Measurements from ENCODE around the gene BLTP2. TPM values are rescaled to one million over a fixed set of nuclear protein-coding genes. Genes with fewer than 3 reads are reported as not detected.
A peak's percentile ranks its signal among the peaks of the same experiment; 100 is the strongest.

BLTP2 gene
- 100 to 1,000 TPM; 131 to 159 (median 134) TPM for total RNA-seq
- long read RNA-seq, donor 1, full-length matches to known transcripts: 14 of 75 reads
- long read RNA-seq, donor 1, partial matches to known transcripts: 51 of 75 reads
- long read RNA-seq, donor 1, other reads (novel, unspliced or antisense): 10 of 75 reads
- long read RNA-seq, donor 2, transcript KIAA0100-210 (11 exons, 1,582 nt): major isoform, 5 of 6 reads
- long read RNA-seq, donor 2, partial matches to known transcripts: 1 of 6 reads
- long read RNA-seq, donor 2, other reads (novel, unspliced or antisense): 0 of 6 reads

DNA sequence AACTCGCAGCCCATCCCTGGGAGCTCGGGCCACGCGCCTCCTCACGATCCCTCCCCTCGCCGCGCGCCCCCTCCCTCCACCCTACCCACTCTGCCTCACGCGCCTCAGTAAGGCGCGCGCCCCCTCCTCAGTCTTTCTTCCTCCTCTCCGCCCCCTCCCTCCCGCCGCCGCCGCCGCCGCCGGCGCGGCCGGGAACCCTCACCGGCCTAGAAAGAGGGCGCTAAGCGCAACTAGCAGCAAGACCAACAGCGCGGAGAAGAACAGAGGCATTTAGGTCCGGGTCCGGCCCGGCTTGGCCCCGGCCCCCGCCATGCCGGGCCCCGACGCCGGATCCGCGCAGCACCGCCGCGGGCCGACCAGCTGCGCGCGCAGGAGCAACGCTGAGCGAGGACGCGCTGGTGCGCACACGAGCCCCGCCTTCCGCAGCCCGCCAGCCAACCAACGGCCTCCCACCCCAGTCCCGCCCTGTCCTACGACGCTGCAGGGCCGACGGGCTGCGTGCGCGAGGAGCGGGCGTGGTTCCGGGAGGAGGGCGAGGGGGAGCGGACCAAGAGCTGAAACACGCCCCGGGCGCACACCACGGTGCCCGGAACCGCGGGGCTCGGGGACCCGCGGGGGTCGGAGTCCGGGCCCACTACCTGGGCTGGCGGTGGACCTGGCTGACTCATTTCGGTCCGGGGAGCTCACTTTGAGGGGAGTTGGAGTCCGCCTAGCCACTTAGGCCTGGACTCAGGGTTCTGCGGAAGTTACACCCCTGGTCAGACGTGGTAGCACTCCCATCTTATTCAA, at the start of gene BLTP2:
TSS of gene BLTP2 (minus strand) at position 372 of the 789 bp plus-strand sequence. CDS start at position 270, 102 bp downstream.
- no peaks in the 10 kb centered on the region for H3K9me3 ChIP-seq
- TF ChIP-seq, protein P1, sequence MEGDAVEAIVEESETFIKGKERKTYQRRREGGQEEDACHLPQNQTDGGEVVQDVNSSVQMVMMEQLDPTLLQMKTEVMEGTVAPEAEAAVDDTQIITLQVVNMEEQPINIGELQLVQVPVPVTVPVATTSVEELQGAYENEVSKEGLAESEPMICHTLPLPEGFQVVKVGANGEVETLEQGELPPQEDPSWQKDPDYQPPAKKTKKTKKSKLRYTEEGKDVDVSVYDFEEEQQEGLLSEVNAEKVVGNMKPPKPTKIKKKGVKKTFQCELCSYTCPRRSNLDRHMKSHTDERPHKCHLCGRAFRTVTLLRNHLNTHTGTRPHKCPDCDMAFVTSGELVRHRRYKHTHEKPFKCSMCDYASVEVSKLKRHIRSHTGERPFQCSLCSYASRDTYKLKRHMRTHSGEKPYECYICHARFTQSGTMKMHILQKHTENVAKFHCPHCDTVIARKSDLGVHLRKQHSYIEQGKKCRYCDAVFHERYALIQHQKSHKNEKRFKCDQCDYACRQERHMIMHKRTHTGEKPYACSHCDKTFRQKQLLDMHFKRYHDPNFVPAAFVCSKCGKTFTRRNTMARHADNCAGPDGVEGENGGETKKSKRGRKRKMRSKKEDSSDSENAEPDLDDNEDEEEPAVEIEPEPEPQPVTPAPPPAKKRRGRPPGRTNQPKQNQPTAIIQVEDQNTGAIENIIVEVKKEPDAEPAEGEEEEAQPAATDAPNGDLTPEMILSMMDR (IDR thresholded peaks at IDR 0.05): no peak
- peak; percentile 96 for ATAC-seq
- peak; percentile 95 to 99 (median 98) for DNase-seq
- peak within 1 kb of the TSS; percentile 92 for H3K4me3 ChIP-seq
- intact Hi-C loops (cut with DNase I, micrococcal nuclease): no loop called here
- H3K4me1 ChIP-seq (ENCODE audit: low read depth): peaks cover 35% of the 10 kb centered on the region
- H3K36me3 ChIP-seq (ENCODE audit: low read depth): peaks cover 12% of the 10 kb centered on the region

DNA sequence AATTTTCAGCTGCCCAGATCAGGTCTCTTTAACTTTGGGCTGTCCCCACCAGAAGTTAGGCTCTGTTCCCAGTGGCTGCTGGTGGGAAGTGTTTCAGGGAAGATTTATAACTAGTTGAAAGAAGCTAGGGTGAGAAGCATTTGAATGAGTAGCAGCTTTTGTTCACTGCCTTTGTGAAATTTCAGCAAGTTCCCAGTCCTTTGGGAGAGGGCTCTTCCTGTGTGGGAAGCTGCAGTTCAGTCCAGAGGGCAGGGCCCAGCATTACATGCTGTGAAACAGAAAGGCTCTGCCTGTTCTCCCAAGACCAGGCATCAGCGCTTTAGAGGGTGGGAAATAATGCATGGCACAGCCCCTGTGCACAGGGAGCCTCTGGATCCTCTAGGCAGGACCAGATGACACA, 48.9 kb upstream of the BLTP2 start:
- peaks cover 7% of the 10 kb centered on the region for H3K36me3 ChIP-seq (ENCODE audit: low read depth)
- TF ChIP-seq, protein P1 (IDR thresholded peaks at IDR 0.05): no peak

DNA sequence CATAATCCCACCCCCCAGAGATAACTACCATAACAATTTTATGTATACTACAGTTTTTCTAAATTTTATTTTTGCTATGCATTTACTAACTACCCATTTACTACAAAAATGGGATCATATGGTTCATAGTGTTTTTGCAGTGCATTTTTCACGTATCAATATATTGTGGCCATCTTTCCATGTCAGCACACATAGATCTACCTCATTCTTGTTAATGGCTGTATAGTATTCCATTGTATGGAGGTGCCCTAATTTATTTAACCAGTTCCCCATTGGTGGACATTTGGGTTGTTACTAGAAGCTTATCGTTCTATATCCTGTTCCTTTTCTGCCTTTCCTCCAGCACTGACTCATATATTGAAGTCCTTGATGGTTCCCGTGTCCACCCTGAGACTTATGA, 44.1 kb upstream of the BLTP2 start:
- no peak for DNase-seq
- ATAC-seq: no peak
- Histone ChIP-seq H3K4me1 (ENCODE audit: low read depth) (no peaks in the 10 kb centered on the region), H3K36me3 (ENCODE audit: low read depth) (peaks cover 11% of the 10 kb centered on the region), H3K4me3 (no peak overlapping the region), H3K9me3 (no peaks in the 10 kb centered on the region)
- intact Hi-C loops (cut with DNase I, micrococcal nuclease): no loop called here
- TF ChIP-seq, protein P1 (IDR thresholded peaks at IDR 0.05): no peak

More for the DNA sequence above, 48.9 kb upstream of the BLTP2 start:
- intact Hi-C loops (cut with DNase I, micrococcal nuclease): no loop called here
- Histone ChIP-seq H3K4me1 (ENCODE audit: low read depth) (peaks cover 16% of the 10 kb centered on the region), H3K4me3 (no peak overlapping the region), H3K9me3 (no peaks in the 10 kb centered on the region)
- DNase-seq (peak in 2 of 3 donors; percentile 3 to 5), ATAC-seq (no peak)

DNA sequence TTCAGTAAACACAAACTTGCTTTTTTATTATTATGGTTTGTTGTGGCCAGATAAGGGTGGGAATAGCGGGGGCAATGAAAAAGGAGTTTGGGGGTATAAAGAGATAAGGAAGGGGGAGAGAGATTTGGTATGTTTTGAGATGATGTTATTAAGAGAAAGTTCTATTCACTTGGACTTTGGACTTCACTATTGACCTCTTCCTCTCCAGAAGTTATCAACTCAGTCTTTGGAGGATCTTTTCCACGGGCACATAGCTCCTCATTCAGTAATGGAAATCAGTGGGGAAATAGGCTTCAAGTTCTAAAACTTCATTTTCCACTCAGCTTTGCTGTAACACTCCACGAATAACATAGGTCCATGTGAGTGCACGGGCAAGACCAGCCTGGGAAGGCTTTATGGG, 43.5 kb upstream of the BLTP2 start:
- Histone ChIP-seq H3K4me3 (no peak overlapping the region), H3K4me1 (ENCODE audit: low read depth) (no peaks in the 10 kb centered on the region), H3K9me3 (no peaks in the 10 kb centered on the region), H3K36me3 (ENCODE audit: low read depth) (peaks cover 14% of the 10 kb centered on the region)
- DNase-seq (no peak), ATAC-seq (no peak)
- TF ChIP-seq, protein P1 (IDR thresholded peaks at IDR 0.05): no peak
- intact Hi-C loops (cut with DNase I, micrococcal nuclease): no loop called here

DNA sequence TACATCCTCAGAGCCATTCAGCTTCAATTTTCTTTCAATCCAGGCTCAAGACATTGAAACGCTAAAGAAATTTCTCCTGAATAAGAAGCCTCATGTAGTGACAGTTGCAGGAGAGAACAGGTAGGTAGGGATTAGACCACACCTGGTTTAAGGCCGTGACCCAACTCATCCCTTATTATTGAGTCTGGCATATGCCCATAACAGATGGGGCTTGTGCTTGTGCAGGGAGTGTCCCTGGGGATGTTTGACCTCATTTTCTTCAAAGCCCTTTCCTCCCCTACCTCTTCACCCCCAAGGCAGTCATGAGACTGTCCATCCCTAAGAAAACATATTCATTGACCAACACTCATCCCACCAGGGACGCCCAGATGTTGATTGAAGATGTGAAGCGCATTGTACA, 41.3 kb upstream of the BLTP2 start:
- no peak overlapping the region for H3K4me3 ChIP-seq
- DNase-seq: no peak
- no peaks in the 10 kb centered on the region for H3K4me1 ChIP-seq (ENCODE audit: low read depth)
- no peak for ATAC-seq
- peaks cover 21% of the 10 kb centered on the region for H3K36me3 ChIP-seq (ENCODE audit: low read depth)
- TF ChIP-seq, protein P1 (IDR thresholded peaks at IDR 0.05): no peak
- intact Hi-C loops (cut with DNase I, micrococcal nuclease): no loop called here
- no peaks in the 10 kb centered on the region for H3K9me3 ChIP-seq

Data from mucosa of descending colon (tissue), 3 donors.